ENCODE data around the gene METTL26. TPM values are rescaled to one million over a fixed set of nuclear protein-coding genes. Genes with fewer than 3 reads are reported as not detected.
A peak's percentile ranks its signal among the peaks of the same experiment; 100 is the strongest.

Gene METTL26
- total RNA-seq, 4 donors from 2014 or later: 32.6 to 91.8 (median 86.7) TPM

- in situ Hi-C loops (cut with MboI; ENCODE audit: low pct_ligation_motif_present in 1 of 4, low pct_unique_long_range_greater_than_20kb in 1 of 4, low sequenced_read_pairs in 3 of 4): no loop called here
- no peaks in the 10 kb centered on the region for H3K27me3 ChIP-seq
Measured at GRCh38 chr16:596736-597060, 39.4 kb downstream of the METTL26 start.

GRCh38 chr16:595942-596735 lies 40.0 kb downstream of the METTL26 start:
- WGBS, 2 donors (ENCODE audit: low coverage in 1 of 2): 87 to 93% methylated on average over 3 to 34 of the region's 34 CpGs
- Histone ChIP-seq H3K4me1 (peaks cover 15 to 41% (median 36%) of the 10 kb centered on the region in 4 donors), H3K36me3 (no peaks in the 10 kb centered on the region), H3K27me3 (no peaks in the 10 kb centered on the region), H3K4me3 (no peak overlapping the region), H3K27ac (no peak overlapping the region), H3K9me3 (no peaks in the 10 kb centered on the region)
- TF ChIP-seq CTCF (IDR thresholded peaks at IDR 0.05): no peak
- no peak for TF ChIP-seq POLR2AphosphoS5 (IDR thresholded peaks at IDR 0.05)
- TF ChIP-seq POLR2A (IDR thresholded peaks at IDR 0.05): no peak
- no peak for TF ChIP-seq EP300 (IDR thresholded peaks at IDR 0.05; ENCODE audit: low read depth)
- DNase-seq: no peak
- in situ Hi-C loops (cut with MboI; ENCODE audit: low pct_ligation_motif_present in 1 of 4, low pct_unique_long_range_greater_than_20kb in 1 of 4, low sequenced_read_pairs in 3 of 4): no loop called here
- intact Hi-C loops (cut with DNase I; ENCODE audit: low total_unique reads): loop anchor here (2.0 kb wide), 1 partner anchor 35 kb away; the partner anchor contains the start of gene WFIKKN1

More at GRCh38 chr16:596736-597060, 39.4 kb downstream of the METTL26 start:
- TF ChIP-seq EP300 (IDR thresholded peaks at IDR 0.05; ENCODE audit: low read depth): no peak
- TF ChIP-seq CTCF (IDR thresholded peaks at IDR 0.05): no peak
- Histone ChIP-seq H3K27ac (no peak overlapping the region), H3K4me3 (no peak overlapping the region), H3K4me1 (peaks cover 13 to 36% (median 32%) of the 10 kb centered on the region in 4 donors), H3K36me3 (no peaks in the 10 kb centered on the region), H3K9me3 (no peaks in the 10 kb centered on the region)
- intact Hi-C loops (cut with DNase I; ENCODE audit: low total_unique reads): no loop called here
- DNase-seq: no peak
- WGBS, 2 donors (ENCODE audit: low coverage in 1 of 2): 92% methylated on average over 12 of the region's 12 CpGs; no CpG with 5 or more reads in 1 of the 2 donors

- WGBS, 2 donors (ENCODE audit: low coverage in 1 of 2): 88% methylated on average over 18 of the region's 18 CpGs; no CpG with 5 or more reads in 1 of the 2 donors
- TF ChIP-seq EP300 (IDR thresholded peaks at IDR 0.05; ENCODE audit: low read depth): no peak
- TF ChIP-seq POLR2A (IDR thresholded peaks at IDR 0.05): no peak
- TF ChIP-seq CTCF (IDR thresholded peaks at IDR 0.05): no peak
- TF ChIP-seq POLR2AphosphoS5 (IDR thresholded peaks at IDR 0.05): no peak
- Histone ChIP-seq H3K36me3 (no peaks in the 10 kb centered on the region), H3K27me3 (no peaks in the 10 kb centered on the region), H3K4me1 (peaks cover 19 to 48% (median 41%) of the 10 kb centered on the region in 4 donors), H3K4me3 (no peak overlapping the region), H3K9me3 (no peaks in the 10 kb centered on the region), H3K27ac (peak overlapping the region in 2 of 4 donors; percentile 92 to 93)
- in situ Hi-C loops (cut with MboI; ENCODE audit: low pct_ligation_motif_present in 1 of 4, low pct_unique_long_range_greater_than_20kb in 1 of 4, low sequenced_read_pairs in 3 of 4): no loop called here
- intact Hi-C loops (cut with DNase I; ENCODE audit: low total_unique reads): loop anchor here (2.0 kb wide), 1 partner anchor 36 kb away; the partner anchor contains the start of gene WFIKKN1
- no peak for DNase-seq
Measured at GRCh38 chr16:595094-595528, 41.0 kb downstream of the METTL26 start.

- in situ Hi-C loops (cut with MboI; ENCODE audit: low pct_ligation_motif_present in 1 of 4, low pct_unique_long_range_greater_than_20kb in 1 of 4, low sequenced_read_pairs in 3 of 4) (no loop called here), intact Hi-C loops (cut with DNase I; ENCODE audit: low total_unique reads) (loop anchor here (2.0 kb wide), 1 partner anchor 37 kb away; the partner anchor contains the start of gene WFIKKN1)
- WGBS, 2 donors (ENCODE audit: low coverage in 1 of 2): 52% methylated on average over 16 of the region's 16 CpGs; no CpG with 5 or more reads in 1 of the 2 donors
- Histone ChIP-seq H3K36me3 (no peaks in the 10 kb centered on the region), H3K27ac (peak overlapping the region; percentile 85 to 93 (median 92)), H3K27me3 (no peaks in the 10 kb centered on the region), H3K9me3 (no peaks in the 10 kb centered on the region), H3K4me1 (peaks cover 19 to 48% (median 41%) of the 10 kb centered on the region in 4 donors), H3K4me3 (peak overlapping the region in 2 of 4 donors; percentile 2 to 29)
- TF ChIP-seq CTCF (IDR thresholded peaks at IDR 0.05) (peak in 2 of 5 experiments; percentile 27 to 47), POLR2AphosphoS5 (IDR thresholded peaks at IDR 0.05) (no peak)
- no peak for DNase-seq
Measured at GRCh38 chr16:593807-594206, 42.3 kb downstream of the METTL26 start.

All from transverse colon (tissue), 4 donors.